H1 (cell line): ENCODE results near the gene RASGRP4. TPM values are rescaled to one million over a fixed set of nuclear protein-coding genes. Genes with fewer than 3 reads are reported as not detected.

Experiments used
- ZNF274 ChIP-seq: IDR thresholded peaks from 2 replicates; pipeline ENCODE4 v1.7.0; 2012; ENCODE audit warnings: low read length, borderline replicate concordance; ENCODE audit errors: extremely low read depth
- polyA plus RNA-seq, 7 experiments: library from polyadenylated mRNA; depleted of rRNA in 3 of 7; stranded (reverse) in 5 of 7; unstranded in 2 of 7; fragments of >200 nt in 5 of 7; fragments of 200-250 nt in 2 of 7; gene quantifications; 1 replicate in 5 of 7; 2 replicates in 1 of 7; 4 replicates in 1 of 7; pipeline versions ENCODE4 v1.2.1 to v1.2.3, GENCODE V29; 2011 to 2013; ENCODE audit warnings: missing spikeins in 2 of 7, mixed read lengths in 2 of 7
- total RNA-seq: library from RNA; stranded (reverse); fragmentation: NEBNext Ultra II Directional; extraction: Animal tissue kit (Norgen Biotek cat#: 25700); gene quantifications from 2 replicates; pipeline ENCODE4 v1.2.1, GENCODE V29; 2021
- TF ChIP-seq, protein P1 (sequence below): IDR thresholded peaks from 2 replicates; pipeline ENCODE4 v1.6.1; 2011; ENCODE audit warnings: low read length, improper control_type of control experiment

Gene RASGRP4
- total and polyA plus RNA-seq, 2 of the 8 experiments (the other 6 are each of a cell fraction or from before 2014, with no cell fraction given), result 1.9 to 3.1 TPM

DNA sequence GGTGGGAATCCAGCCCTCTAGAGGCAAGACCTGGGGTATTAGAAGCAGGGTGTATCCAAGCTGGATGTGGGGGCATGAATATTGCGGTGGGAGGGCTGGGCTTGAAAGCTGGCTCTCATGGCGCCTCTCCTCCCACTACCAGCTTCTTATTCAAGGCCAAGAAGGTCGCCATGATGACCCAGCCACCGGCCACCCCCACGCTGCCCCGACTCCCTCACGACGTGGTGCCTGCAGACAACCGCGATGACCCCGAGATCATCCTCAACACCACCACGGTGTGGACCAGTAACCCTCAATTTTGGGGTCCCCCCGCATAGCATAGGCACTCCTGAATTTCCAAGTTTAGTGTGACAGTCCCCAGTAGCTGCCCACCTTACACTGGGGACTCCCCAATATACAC lies 49.2 kb upstream of the RASGRP4 start (continued):
- TF ChIP-seq, protein P1, sequence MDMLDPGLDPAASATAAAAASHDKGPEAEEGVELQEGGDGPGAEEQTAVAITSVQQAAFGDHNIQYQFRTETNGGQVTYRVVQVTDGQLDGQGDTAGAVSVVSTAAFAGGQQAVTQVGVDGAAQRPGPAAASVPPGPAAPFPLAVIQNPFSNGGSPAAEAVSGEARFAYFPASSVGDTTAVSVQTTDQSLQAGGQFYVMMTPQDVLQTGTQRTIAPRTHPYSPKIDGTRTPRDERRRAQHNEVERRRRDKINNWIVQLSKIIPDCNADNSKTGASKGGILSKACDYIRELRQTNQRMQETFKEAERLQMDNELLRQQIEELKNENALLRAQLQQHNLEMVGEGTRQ, result no peak
- TF ChIP-seq ZNF274, result no peak
